Testis (tissue), 3 donors: ENCODE measurements around the gene RPS6KA3. TPM values are rescaled to one million over a fixed set of nuclear protein-coding genes. Genes with fewer than 3 reads are reported as not detected.

ENCODE experiments used
- DNase-seq: peaks from one replicate; pipeline ENCODE4 v3.0.0-alpha.2; 2019
- H3K27ac ChIP-seq, 2 donors: fragments of 200-600 bp; sonication (generic); one replicate each; pipeline ENCODE4 v1.5.1; 2019
- H3K27me3 ChIP-seq: fragments of 200-600 bp; sonication (generic); one replicate; pipeline ENCODE4 v1.5.1; 2019
- H3K36me3 ChIP-seq: fragments of 200-600 bp; sonication (generic); one replicate; pipeline ENCODE4 v1.5.1; 2017; ENCODE audit warnings: low read depth; ENCODE audit errors: missing control alignments
- H3K4me1 ChIP-seq: fragments of 200-600 bp; sonication (generic); one replicate; pipeline ENCODE4 v1.5.1; 2019
- H3K4me3 ChIP-seq, 2 donors: fragments of 200-600 bp; sonication (generic); one replicate each; pipeline ENCODE4 v1.5.1; 2017 to 2019
- H3K9me3 ChIP-seq: fragments of 200-600 bp; sonication (generic); one replicate; pipeline ENCODE4 v1.5.1; 2017
- POLR2A ChIP-seq: fragments of 450-650 bp; IDR thresholded peaks from one replicate; pipeline ENCODE4 v1.6.1; 2017; ENCODE audit warnings: antibody characterized with exemption, mild to moderate bottlenecking, moderate library complexity
- WGBS, 2 donors: methylation state at CpG; one replicate each; pipeline ENCODE4 v1.1.5; 2018; 5-methylcytosine and 5-hydroxymethylcytosine counted together
- intact Hi-C: fragments of 100-400 bp; cut with DNase I; formaldehyde crosslinking; loops from one replicate; pipeline ENCODE4 v1.15.1; 2023; ENCODE audit warnings: low total_unique reads
- polyA plus RNA-seq: library from polyadenylated mRNA; stranded (reverse); fragments of 350-450 nt; fragmentation: Illumina TruSeq; extraction: RNeasy Lipid Tissue Mini Kit (QIAGEN cat#74804); gene quantifications from one replicate; pipeline ENCODE4 v1.2.3, GENCODE V29; 2014; ENCODE audit warnings: low read depth, low replicate concordance; ENCODE audit not compliant: insufficient read depth
- total RNA-seq, 2 donors: library from RNA; depleted of rRNA; stranded (reverse); fragments of >200 nt; gene quantifications; one replicate each; pipeline ENCODE4 v1.2.3, GENCODE V29; 2016
- TF ChIP-seq, protein P1 (sequence below), 3 experiments: fragments of 450-650 bp in 2 of 3; fragments of 200-600 bp in 1 of 3; sonication (generic) in 1 of 3; IDR thresholded peaks; one replicate each; pipeline ENCODE4 v1.5.1; 2016 to 2019; ENCODE audit warnings: antibody characterized with exemption in 3 of 3, mild to moderate bottlenecking in 2 of 3, moderate library complexity in 1 of 3

RPS6KA3 gene
- total and polyA plus RNA-seq, 3 donors from 2014 or later, result 8.5 to 12.6 (median 12.5) TPM

DNA sequence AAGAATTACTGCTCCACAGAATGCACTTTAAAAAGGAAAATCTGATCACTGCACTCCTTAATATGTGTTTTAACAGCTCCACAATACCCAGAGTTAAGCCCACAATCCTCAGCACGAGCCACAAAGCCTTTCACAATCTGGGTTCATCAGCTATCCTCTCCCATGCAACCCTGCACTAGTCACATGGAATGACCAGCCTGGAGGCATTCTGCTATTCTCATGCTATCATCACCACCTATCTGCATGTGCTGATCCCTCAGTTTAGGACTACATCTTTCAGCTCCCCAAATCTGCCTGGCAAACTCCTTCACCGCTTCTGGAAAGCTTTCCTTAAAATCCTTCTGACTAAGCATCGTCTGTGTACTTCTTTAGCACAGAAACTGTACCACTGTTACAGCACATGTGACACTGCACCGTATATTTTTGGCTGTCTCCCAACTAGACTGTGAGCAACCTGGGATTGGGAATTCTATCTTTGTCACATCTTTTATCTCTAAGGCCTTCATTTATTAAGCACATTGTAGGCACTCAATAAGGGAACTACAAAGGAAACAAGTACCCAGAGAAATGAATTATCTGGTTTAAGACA lies 106.8 kb downstream of the RPS6KA3 start:
- no peaks in the 10 kb centered on the region for H3K27me3 ChIP-seq
- intact Hi-C loops, result no loop called here
- no peaks in the 10 kb centered on the region for H3K36me3 ChIP-seq
- H3K9me3 ChIP-seq, result no peaks in the 10 kb centered on the region
- H3K27ac ChIP-seq, result no peak overlapping the region
- WGBS, 2 donors, result 81 to 90% methylated on average over 4 of the region's 4 CpGs
- no peak for TF ChIP-seq POLR2A
- TF ChIP-seq, protein P1, sequence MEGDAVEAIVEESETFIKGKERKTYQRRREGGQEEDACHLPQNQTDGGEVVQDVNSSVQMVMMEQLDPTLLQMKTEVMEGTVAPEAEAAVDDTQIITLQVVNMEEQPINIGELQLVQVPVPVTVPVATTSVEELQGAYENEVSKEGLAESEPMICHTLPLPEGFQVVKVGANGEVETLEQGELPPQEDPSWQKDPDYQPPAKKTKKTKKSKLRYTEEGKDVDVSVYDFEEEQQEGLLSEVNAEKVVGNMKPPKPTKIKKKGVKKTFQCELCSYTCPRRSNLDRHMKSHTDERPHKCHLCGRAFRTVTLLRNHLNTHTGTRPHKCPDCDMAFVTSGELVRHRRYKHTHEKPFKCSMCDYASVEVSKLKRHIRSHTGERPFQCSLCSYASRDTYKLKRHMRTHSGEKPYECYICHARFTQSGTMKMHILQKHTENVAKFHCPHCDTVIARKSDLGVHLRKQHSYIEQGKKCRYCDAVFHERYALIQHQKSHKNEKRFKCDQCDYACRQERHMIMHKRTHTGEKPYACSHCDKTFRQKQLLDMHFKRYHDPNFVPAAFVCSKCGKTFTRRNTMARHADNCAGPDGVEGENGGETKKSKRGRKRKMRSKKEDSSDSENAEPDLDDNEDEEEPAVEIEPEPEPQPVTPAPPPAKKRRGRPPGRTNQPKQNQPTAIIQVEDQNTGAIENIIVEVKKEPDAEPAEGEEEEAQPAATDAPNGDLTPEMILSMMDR (IDR thresholded peaks at IDR 0.05), result no peak
- H3K4me3 ChIP-seq, result no peak overlapping the region
- no peak for DNase-seq
- no peaks in the 10 kb centered on the region for H3K4me1 ChIP-seq

DNA sequence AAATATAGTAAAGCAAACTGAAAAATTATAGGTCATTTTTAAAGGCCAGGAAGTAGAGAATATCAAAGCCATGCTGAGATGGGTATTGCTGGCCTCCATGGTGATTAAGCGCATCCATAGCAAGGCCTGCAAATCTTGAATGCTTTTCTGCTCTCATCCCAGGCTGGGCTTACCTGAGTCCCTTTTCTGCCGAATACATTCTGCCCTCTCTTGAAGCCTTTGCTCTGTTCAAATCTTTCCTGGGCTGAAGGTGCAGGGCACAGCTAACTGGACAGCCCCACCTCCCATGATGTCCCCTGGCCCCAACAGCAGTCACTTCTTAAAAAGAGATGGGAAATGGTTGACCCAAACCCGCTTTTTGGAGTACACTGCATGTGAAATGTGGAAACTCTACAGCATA lies 115.0 kb downstream of the RPS6KA3 start:
- Histone ChIP-seq H3K9me3 (no peaks in the 10 kb centered on the region), H3K27ac (no peak overlapping the region), H3K27me3 (no peaks in the 10 kb centered on the region), H3K4me3 (no peak overlapping the region), H3K4me1 (no peaks in the 10 kb centered on the region), H3K36me3 (no peaks in the 10 kb centered on the region)
- TF ChIP-seq, protein P1 (IDR thresholded peaks at IDR 0.05), result no peak
- TF ChIP-seq POLR2A, result no peak
- DNase-seq, result no peak
- 88 to 94% methylated on average over 3 of the region's 3 CpGs for WGBS, 2 donors
- intact Hi-C loops, result no loop called here

GRCh38 chrX:20149326-20149725 lies 117.4 kb downstream of the RPS6KA3 start:
- TF ChIP-seq, protein P1 (IDR thresholded peaks at IDR 0.05), result no peak
- no peak for TF ChIP-seq POLR2A
- no peaks in the 10 kb centered on the region for H3K36me3 ChIP-seq
- no peaks in the 10 kb centered on the region for H3K27me3 ChIP-seq
- H3K4me3 ChIP-seq, result no peak overlapping the region
- WGBS, 2 donors, result 88 to 95% methylated on average over 2 of the region's 2 CpGs
- intact Hi-C loops, result no loop called here
- H3K9me3 ChIP-seq, result no peaks in the 10 kb centered on the region
- no peak overlapping the region for H3K27ac ChIP-seq
- H3K4me1 ChIP-seq, result no peaks in the 10 kb centered on the region
- no peak for DNase-seq

GRCh38 chrX:20147561-20147960 lies 119.1 kb downstream of the RPS6KA3 start:
- Histone ChIP-seq H3K9me3 (no peaks in the 10 kb centered on the region), H3K4me3 (no peak overlapping the region), H3K4me1 (no peaks in the 10 kb centered on the region), H3K27ac (no peak overlapping the region), H3K27me3 (no peaks in the 10 kb centered on the region), H3K36me3 (no peaks in the 10 kb centered on the region)
- DNase-seq, result no peak
- TF ChIP-seq, protein P1 (IDR thresholded peaks at IDR 0.05), result no peak
- TF ChIP-seq POLR2A, result no peak
- intact Hi-C loops, result no loop called here
- WGBS, 2 donors, result 56 to 100% methylated on average over 1 of the region's 1 CpG

GRCh38 chrX:20144491-20144890 lies 122.2 kb downstream of the RPS6KA3 start:
- Histone ChIP-seq H3K27me3 (no peaks in the 10 kb centered on the region), H3K27ac (no peak overlapping the region), H3K9me3 (no peaks in the 10 kb centered on the region), H3K4me3 (no peak overlapping the region), H3K36me3 (no peaks in the 10 kb centered on the region), H3K4me1 (no peaks in the 10 kb centered on the region)
- TF ChIP-seq POLR2A, result no peak
- TF ChIP-seq, protein P1 (IDR thresholded peaks at IDR 0.05), result no peak
- 85 to 100% methylated on average over 1 to 3 of the region's 3 CpGs for WGBS, 2 donors
- intact Hi-C loops, result loop anchor here (5.0 kb wide), 1 partner anchor 123 kb away; the partner anchor contains the start of gene RPS6KA3
- no peak for DNase-seq
